HG02884 (cell line): ENCODE data around the gene BCAT1.
"Not testable (repeated sequence)": the region's sequence is repeated elsewhere in the genome, so short reads cannot be mapped to it uniquely, and the experiment has no call there.

Experiments used
- ATAC-seq: cut with Tn5 transposase; IDR thresholded peaks from one replicate; pipeline ENCODE4 v1.9.1; 2021; ENCODE audit warnings: mild to moderate bottlenecking, moderate library complexity; ENCODE audit not compliant: unreplicated experiment

BCAT1 gene

DNA sequence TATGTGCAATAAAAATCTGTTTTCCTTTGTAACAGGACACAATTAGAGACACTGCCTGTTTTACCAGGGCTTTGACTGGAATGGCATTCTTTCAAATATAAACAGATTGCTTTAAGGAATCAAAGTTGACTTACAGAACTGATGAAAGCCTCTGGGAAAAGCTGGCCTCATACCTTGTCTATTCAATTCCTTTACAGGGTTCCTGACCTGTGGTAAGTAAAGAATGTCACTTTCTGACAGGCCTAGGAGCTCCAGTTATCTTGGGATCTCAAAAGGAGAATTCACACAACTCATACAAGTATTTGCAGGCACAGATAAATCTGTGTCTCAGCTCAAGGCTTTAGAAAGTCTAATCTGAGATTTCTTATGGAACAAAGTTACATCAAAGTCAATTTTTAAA lies 88.4 kb downstream of the BCAT1 start:
- ATAC-seq = no peak

DNA sequence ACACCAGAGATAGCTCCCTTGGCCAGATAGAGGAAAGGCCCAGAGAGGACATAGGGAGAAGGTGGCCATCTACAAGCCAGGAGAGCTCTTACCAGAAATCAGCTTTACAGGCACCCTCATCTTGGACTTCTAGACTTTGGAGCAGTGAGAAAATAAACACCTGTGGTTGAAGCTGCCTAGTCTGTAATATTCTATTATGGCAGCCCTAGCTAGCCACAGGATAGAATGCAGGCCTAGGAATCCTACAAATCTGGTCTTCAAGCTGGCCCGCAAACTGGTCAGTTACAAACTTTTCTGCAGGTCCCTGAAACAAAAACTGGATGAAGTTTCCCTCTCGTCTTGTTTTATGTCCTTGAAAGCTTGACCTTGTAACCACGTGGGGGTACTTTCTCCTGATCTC lies 92.4 kb downstream of the BCAT1 start:
- ATAC-seq = no peak

GRCh38 chr12:24854908-24855307 lies 94.0 kb downstream of the BCAT1 start:
- ATAC-seq = no peak

DNA sequence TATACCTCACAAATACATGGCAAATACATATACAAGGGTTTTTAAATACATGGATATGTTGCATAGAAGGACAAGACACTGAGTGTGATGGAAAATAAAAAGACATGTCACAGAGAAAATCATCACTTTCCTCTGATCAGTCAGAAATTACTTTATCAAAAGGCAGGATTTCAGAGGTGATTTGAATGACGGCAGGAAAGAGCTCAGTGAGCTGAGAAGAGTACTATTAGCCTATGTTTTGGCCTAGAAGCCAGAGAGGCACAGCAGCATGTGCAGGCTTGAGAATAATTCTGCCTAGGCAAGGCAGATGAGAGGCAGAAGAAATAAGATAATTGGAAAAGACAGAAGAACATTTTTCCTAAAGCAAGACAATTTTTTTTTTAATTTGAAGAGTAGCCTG lies 94.9 kb downstream of the BCAT1 start:
- ATAC-seq = no peak

DNA sequence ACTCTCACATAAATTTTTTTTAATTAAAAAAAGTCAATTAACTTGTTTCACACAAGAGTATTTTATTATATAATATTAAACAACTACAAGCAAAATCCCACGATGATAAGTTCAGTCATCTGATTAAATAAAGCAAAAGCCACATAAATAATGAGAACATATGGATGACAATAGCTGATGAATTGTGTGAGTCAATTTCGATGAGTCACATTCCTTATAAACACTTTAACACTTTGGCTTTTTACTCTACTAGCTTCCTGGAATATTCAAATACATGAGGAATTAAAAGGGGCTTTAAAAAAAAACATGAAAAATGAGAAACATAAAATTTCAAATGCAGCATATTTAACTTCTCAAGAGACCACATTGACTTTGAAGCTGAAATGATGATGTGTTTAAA lies 95.3 kb downstream of the BCAT1 start:
- ATAC-seq = no peak

DNA sequence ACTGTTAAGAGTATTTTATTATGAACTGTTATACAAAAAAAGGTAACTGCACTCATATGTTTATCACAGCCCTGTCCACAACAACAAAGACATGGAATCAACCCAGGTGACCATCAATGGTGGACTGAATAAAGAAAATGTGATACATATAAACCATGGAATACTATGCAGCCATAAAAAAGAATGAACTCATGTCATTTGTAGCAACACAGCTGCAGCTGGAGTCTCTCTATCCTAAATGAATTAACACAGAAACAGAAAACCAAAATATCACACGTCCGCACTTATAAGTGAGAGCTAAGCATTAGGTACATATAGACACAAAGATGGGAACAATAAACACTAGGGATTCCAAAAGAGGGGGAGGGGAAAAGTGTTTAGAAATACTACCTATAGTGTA lies 95.8 kb downstream of the BCAT1 start:
- no peak for ATAC-seq

- ATAC-seq = no peak
Measured at GRCh38 chr12:24852420-24852819, 96.5 kb downstream of the BCAT1 start.

DNA sequence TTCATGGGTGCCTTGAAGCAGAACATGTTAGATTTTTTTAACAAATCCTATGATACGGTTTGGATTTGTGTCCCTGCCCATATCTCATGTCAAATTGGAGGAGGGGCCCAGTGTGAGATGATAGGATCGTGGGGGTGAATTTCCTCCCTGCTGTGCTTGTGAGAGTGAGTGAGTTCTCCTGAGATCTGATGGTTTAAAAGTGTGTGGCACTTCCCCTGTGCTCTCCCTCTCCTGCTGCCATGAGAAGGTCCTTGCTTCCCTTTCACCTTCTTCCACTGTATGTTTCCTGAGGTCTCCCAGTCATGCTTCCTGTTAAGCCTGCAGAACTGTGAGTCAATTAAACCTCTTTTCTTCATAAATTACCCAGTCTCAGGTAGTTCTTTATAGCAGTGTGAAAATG lies 97.0 kb downstream of the BCAT1 start:
- not testable (repeated sequence) for ATAC-seq

DNA sequence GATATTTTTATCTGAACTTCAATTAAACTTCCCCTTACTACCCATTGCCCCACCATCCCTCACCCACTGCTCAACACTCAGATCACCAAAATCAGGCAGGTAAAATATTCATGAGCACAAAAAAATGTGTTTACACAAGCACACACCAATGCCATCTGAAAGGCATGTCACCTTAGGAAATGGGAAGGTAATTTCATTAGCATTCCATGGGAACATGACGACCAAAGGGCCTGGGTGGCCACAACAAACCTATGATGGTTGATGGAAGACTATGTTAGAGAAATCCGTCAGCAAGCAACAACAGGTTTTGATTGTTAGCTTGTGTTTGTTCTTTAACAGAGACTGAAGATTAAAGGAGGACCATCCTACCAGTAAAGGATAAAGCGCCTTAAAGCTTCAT lies 97.6 kb downstream of the BCAT1 start:
- no peak for ATAC-seq

GRCh38 chr12:24850496-24850895 lies 98.4 kb downstream of the BCAT1 start:
- no peak for ATAC-seq

- no peak for ATAC-seq
Measured at GRCh38 chr12:24848941-24849477, 99.9 kb downstream of the BCAT1 start.

- no peak for ATAC-seq
Measured at GRCh38 chr12:24846689-24847088, 102.2 kb downstream of the BCAT1 start.

DNA sequence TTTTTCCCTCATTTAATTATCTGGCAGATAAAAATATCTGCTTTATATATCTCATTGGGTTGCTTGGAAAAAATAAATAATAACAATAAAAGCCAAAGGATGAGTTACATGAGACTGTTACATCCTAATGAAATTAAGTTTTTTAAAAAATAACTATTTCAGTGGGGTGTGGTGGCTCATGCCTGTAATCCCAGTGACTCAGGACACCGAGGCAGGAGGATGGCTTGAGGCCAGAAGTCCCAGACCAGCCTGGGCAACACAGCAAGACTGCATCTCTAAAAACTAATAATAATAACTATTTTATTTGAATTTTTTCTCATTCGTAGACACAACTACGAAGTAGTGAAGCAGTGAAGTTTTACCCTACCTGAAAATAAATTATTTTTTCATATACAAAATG lies 103.3 kb downstream of the BCAT1 start:
- no peak for ATAC-seq

- no peak for ATAC-seq
Measured at GRCh38 chr12:24840046-24840800, 108.7 kb downstream of the BCAT1 start.

- peak; percentile 85 for ATAC-seq
Measured at GRCh38 chr12:24839268-24839791, 109.6 kb downstream of the BCAT1 start.

DNA sequence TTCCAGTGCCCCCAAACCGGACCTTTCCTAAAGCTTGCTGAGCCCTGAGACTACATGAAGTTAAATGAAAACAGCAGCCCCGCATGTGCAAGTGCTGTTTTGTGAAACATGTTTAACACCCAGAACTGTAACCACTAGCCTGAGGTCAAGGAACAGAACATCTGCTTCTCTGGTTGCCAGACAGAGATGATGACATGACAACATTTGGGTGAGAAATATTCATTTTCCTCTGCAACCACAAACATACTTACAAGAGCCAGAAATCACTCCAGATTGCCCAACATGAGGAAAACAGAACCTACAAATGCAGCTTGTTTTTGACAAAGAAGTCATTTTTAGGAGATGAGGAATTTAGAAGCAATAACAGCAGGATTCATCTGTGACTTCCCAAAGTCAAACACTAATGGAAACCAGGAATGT lies 110.4 kb downstream of the BCAT1 start:
- peak; percentile 38 for ATAC-seq

DNA sequence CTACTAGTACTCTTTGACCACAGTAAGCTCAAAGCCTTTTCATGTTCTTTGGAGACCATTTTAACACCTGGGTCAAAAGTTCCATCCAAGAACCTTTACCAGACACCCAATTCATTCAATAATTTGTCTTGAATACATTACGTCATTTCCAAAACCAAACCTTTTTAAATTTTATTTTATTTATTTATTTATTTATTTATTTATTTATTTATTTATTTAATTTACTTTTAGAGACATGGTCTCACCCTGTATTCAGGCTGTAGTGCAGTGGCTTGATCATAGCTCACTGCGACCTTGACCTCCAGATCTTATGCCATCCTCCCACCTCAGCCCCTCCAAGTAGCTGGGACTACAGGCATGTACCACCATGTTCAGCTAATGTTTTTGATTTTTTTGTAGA lies 113.5 kb downstream of the BCAT1 start:
- no peak for ATAC-seq

GRCh38 chr12:24833513-24833912 lies 115.4 kb downstream of the BCAT1 start:
- no peak for ATAC-seq

GRCh38 chr12:24823808-24824515 lies 124.9 kb downstream of the BCAT1 start:
- no peak for ATAC-seq

DNA sequence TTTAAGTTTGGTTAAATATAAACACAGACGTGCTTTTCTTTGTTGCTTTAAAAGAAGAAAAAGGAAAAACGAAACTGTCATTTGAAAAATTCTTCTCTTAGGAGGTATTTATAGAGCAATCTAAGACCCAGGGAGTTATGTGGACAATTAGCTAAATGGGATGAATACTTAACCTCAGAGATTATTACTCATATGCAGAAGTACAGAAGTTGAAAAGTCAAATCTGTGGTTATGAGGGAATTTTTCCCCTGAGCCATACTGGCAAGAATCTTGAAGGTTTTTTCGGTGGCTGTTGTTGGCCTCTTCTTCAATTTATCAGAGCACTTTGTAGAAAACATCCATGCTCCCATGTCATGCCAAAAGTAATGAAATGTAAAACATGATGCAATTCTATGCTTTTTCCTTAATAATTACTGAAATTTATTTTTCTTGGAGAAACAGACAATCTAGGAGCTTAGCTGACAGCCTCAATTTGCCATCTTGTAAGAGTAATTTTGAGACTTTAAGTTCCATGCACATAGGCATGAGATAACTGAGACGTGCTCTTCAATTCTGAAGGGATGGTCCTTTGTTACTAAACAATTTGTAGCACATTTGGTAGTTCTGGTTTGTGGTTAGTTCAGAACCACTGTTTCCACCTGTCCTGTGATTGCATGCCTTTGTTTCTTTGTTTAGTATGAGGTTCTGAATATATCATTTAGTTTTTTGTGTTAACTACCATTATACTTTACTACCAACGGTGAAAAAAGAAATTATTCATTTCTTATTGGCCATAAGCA lies 126.6 kb downstream of the BCAT1 start:
- peak; percentile 85 for ATAC-seq

DNA sequence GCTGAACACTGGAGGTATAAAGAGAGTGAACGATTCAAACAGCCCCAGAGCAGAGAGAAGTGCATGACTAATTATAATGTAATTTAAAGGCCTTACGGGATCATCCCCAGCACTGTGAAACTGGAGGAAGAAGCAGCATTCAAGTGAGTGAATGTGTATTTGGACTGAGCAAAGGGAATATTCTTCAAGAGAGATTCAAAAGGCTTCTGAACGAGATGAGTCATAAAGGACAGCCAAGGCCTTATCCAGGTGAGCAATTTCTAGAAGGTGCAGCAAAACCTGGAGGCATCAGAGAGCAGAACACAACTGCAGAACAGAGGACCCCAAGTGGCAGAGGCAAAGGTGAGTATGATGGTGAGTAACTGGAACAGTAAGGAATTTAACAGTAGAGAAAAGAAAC lies 127.2 kb downstream of the BCAT1 start:
- peak; percentile 70 for ATAC-seq
